IMR-90 (cell line): ENCODE data around the gene LONRF3. TPM values are rescaled to one million over a fixed set of nuclear protein-coding genes. Genes with fewer than 3 reads are reported as not detected.

ENCODE experiments used
- ATAC-seq: fragments of 200-7000 bp; cut with Tn5 transposase; 2 replicates; pipeline ENCODE4 v1.9.1; 2020; ENCODE audit warnings: low read depth, mild to moderate bottlenecking, moderate library complexity
- BruUV-seq: library from RNA; stranded (reverse); fragments of 400-500 nt; replicated peaks from 2 replicates; lab custom pipeline; 2021; lab: Mats Ljungman, UMichigan
- CTCF ChIA-PET: fragments of 300-600 bp; formaldehyde crosslinking; extraction: SDS; loops from one replicate; lab custom pipeline; 2021; ENCODE audit warnings: antibody characterized with exemption; lab: Yijun Ruan, JAX
- POLR2A ChIA-PET: fragments of 300-600 bp; sonication (Branson Sonifier 250); formaldehyde crosslinking; loops from one replicate; lab custom pipeline; 2022; ENCODE audit warnings: antibody characterized with exemption; ENCODE audit not compliant: unreplicated experiment; lab: Charles Lee
- DNase-seq: peaks from one replicate; pipeline ENCODE4 v3.0.0; 2013
- H2AFZ ChIP-seq: replicated peaks from 2 replicates; pipeline ENCODE3; 2013; ENCODE audit warnings: low read length, mild to moderate bottlenecking; ENCODE audit not compliant: poor library complexity
- H2AK5ac ChIP-seq: 2 replicates; pipeline ENCODE4 v1.6.1; 2013; ENCODE audit warnings: low read depth, low read length, inconsistent platforms
- H2AK9ac ChIP-seq: replicated peaks from 2 replicates; pipeline ENCODE3; 2013; ENCODE audit warnings: mild to moderate bottlenecking, low read depth, low read length, moderate library complexity; ENCODE audit not compliant: poor library complexity
- H2BK120ac ChIP-seq: 2 replicates; pipeline ENCODE4 v1.6.1; 2013; ENCODE audit warnings: low read depth, low read length, inconsistent platforms
- H2BK15ac ChIP-seq: 3 replicates; pipeline ENCODE4 v1.6.1; 2013; ENCODE audit warnings: low read depth, low read length, inconsistent platforms
- H2BK20ac ChIP-seq: 2 replicates; pipeline ENCODE4 v1.6.1; 2013; ENCODE audit warnings: low read depth, mild to moderate bottlenecking, inconsistent platforms, low read length, moderate library complexity
- H2BK5ac ChIP-seq: 2 replicates; pipeline ENCODE4 v1.6.1; 2013; ENCODE audit warnings: mild to moderate bottlenecking, low read depth, low read length, inconsistent platforms; ENCODE audit not compliant: poor library complexity, severe bottlenecking
- H3K14ac ChIP-seq: replicated peaks from 2 replicates; pipeline ENCODE4 v1.6.1; 2013; ENCODE audit warnings: low read depth, low read length, inconsistent platforms
- H3K18ac ChIP-seq: 2 replicates; pipeline ENCODE4 v1.6.1; 2013; ENCODE audit warnings: low read depth, low read length, control low read depth
- H3K23ac ChIP-seq: 2 replicates; pipeline ENCODE4 v1.6.1; 2013; ENCODE audit warnings: low read depth, low read length, inconsistent platforms
- H3K27ac ChIP-seq: 2 replicates; pipeline ENCODE4 v1.5.1; 2013; ENCODE audit warnings: mild to moderate bottlenecking, control low read depth, low read length; ENCODE audit not compliant: insufficient read depth
- H3K27me3 ChIP-seq: 2 replicates; pipeline ENCODE4 v1.6.1; 2013; ENCODE audit warnings: low read length; ENCODE audit not compliant: control insufficient read depth, insufficient read depth
- H3K36me3 ChIP-seq: 2 replicates; pipeline ENCODE4 v1.6.1; 2013; ENCODE audit warnings: low read length, mixed read lengths; ENCODE audit not compliant: control insufficient read depth, insufficient read depth
- H3K4ac ChIP-seq: 2 replicates; pipeline ENCODE4 v1.6.1; 2013; ENCODE audit warnings: low read depth, low read length, inconsistent platforms
- H3K4me1 ChIP-seq: 2 replicates; pipeline ENCODE4 v1.6.1; 2013; ENCODE audit warnings: low read length, mixed read lengths; ENCODE audit not compliant: control insufficient read depth, insufficient read depth
- H3K4me2 ChIP-seq: 2 replicates; pipeline ENCODE4 v1.6.1; 2013; ENCODE audit warnings: low read depth, mild to moderate bottlenecking, control low read depth, low read length, moderate library complexity
- H3K4me3 ChIP-seq: 2 replicates; pipeline ENCODE4 v1.5.1; 2013; ENCODE audit warnings: low read depth, mild to moderate bottlenecking, control low read depth, low read length, moderate library complexity; ENCODE audit not compliant: insufficient read depth
- H3K56ac ChIP-seq: 2 replicates; pipeline ENCODE4 v1.6.1; 2013; ENCODE audit warnings: low read length, inconsistent platforms; ENCODE audit not compliant: insufficient read depth; ENCODE audit errors: extremely low read depth
- H3K79me1 ChIP-seq, 2 experiments: 2 replicates each; pipeline ENCODE4 v1.6.1; 2013; ENCODE audit warnings: low read length in 2 of 2, inconsistent platforms in 1 of 2, low read depth in 1 of 2
- H3K9ac ChIP-seq: 2 replicates; pipeline ENCODE4 v1.6.1; 2013; ENCODE audit warnings: low read depth, low read length, control low read depth
- H3K9me1 ChIP-seq: 2 replicates; pipeline ENCODE4 v1.6.1; 2013; ENCODE audit warnings: low read length, inconsistent platforms; ENCODE audit not compliant: insufficient read depth
- H3K9me3 ChIP-seq: 2 replicates; pipeline ENCODE4 v1.6.1; 2013; ENCODE audit warnings: low read length; ENCODE audit not compliant: control insufficient read depth, insufficient read depth
- H4K20me1 ChIP-seq: 2 replicates; pipeline ENCODE4 v1.6.1; 2013; ENCODE audit warnings: low read length, inconsistent platforms; ENCODE audit not compliant: insufficient read depth
- H4K5ac ChIP-seq: 2 replicates; pipeline ENCODE4 v1.6.1; 2013; ENCODE audit warnings: mild to moderate bottlenecking, low read depth, low read length, control low read depth
- H4K8ac ChIP-seq, 2 experiments: 2 replicates each; pipeline ENCODE4 v1.6.1; 2013; ENCODE audit warnings: low read depth in 2 of 2, low read length in 2 of 2, control low read depth in 1 of 2, inconsistent platforms in 1 of 2
- H4K91ac ChIP-seq: 2 replicates; pipeline ENCODE4 v1.6.1; 2013; ENCODE audit warnings: low read depth, low read length, inconsistent platforms; ENCODE audit not compliant: insufficient read depth
- BHLHE40 ChIP-seq: fragments of 150-350 bp; IDR thresholded peaks from 2 replicates; pipeline ENCODE4 v1.6.1; 2016; ENCODE audit warnings: mild to moderate bottlenecking, low read depth, low read length
- CHD1 ChIP-seq: IDR thresholded peaks from 2 replicates; pipeline ENCODE4 v1.6.1; 2012; ENCODE audit warnings: low read depth, low read length, improper control_type of control experiment
- FOS ChIP-seq: fragments of 150-350 bp; IDR thresholded peaks from 2 replicates; pipeline ENCODE4 v1.6.1; 2016; ENCODE audit warnings: low read depth, low read length
- POLR2A ChIP-seq: IDR thresholded peaks from 2 replicates; pipeline ENCODE4 v1.6.1; 2012; ENCODE audit warnings: mild to moderate bottlenecking, low read depth, low read length
- RCOR1 ChIP-seq: IDR thresholded peaks from 2 replicates; pipeline ENCODE4 v1.6.1; 2012; ENCODE audit warnings: mild to moderate bottlenecking, low read length, improper control_type of control experiment; ENCODE audit not compliant: insufficient replicate concordance
- RFX5 ChIP-seq: IDR thresholded peaks from 2 replicates; pipeline ENCODE4 v1.8.0; 2012; ENCODE audit warnings: low read depth, mild to moderate bottlenecking, low read length, moderate library complexity
- WGBS, 2 experiments: methylation state at CpG; one replicate each; pipeline versions ENCODE4 v1.1.5 to v1.1.7; 2013; ENCODE audit warnings: missing lambda C conversion rate in 2 of 2; ENCODE audit not compliant: insufficient read length in 1 of 2; ENCODE audit errors: extremely low coverage in 2 of 2; 5-methylcytosine and 5-hydroxymethylcytosine counted together
- dilution Hi-C: fragments of 300-500 bp; cut with HindIII; formaldehyde crosslinking; loops from one replicate; pipeline ENCODE4 v1.14.3; 2018; ENCODE audit warnings: low sequenced_read_pairs; ENCODE audit not compliant: unreplicated experiment
- in situ Hi-C: fragments of 300-500 bp; cut with MboI; formaldehyde crosslinking; loops from 3 replicates; pipeline ENCODE4 v1.14.3; 2019; ENCODE audit warnings: low sequenced_read_pairs, inconsistent platforms, mixed read lengths
- intact Hi-C: fragments of 100-400 bp; cut with micrococcal nuclease; formaldehyde crosslinking; loops from 2 replicates; pipeline ENCODE4 v1.10.0; 2022
- polyA plus RNA-seq, 3 experiments: library from polyadenylated mRNA; depleted of rRNA; stranded (reverse); fragments of >200 nt; gene quantifications; 2 replicates each; pipeline ENCODE4 v1.2.3, GENCODE V29; 2012; ENCODE audit warnings: low replicate concordance in 1 of 3
- total RNA-seq: library from RNA; depleted of rRNA; stranded (reverse); fragments of >200 nt; gene quantifications from 2 replicates; pipeline ENCODE4 v1.2.3, GENCODE V29; 2012
- TF ChIP-seq, protein P1 (sequence below): conservative IDR thresholded peaks from 2 replicates; pipeline ENCODE4 v1.5.1; 2012; ENCODE audit warnings: mild to moderate bottlenecking, low read depth, low read length, improper control_type of control experiment
- TF ChIP-seq, protein P2 (sequence below): fragments of 150-350 bp; IDR thresholded peaks from 2 replicates; pipeline ENCODE4 v1.6.1; 2016; ENCODE audit warnings: low read depth, mild to moderate bottlenecking, low read length, moderate library complexity, borderline replicate concordance
- TF ChIP-seq, protein P3 (sequence below): fragments of 150-350 bp; IDR thresholded peaks from 2 replicates; pipeline ENCODE4 v1.6.1; 2017; ENCODE audit warnings: mild to moderate bottlenecking, antibody characterized with exemption, low read length, low read depth

LONRF3 gene
- total and polyA plus RNA-seq, 2 of the 4 experiments (the other 2 are of a cell fraction): not detected

DNA sequence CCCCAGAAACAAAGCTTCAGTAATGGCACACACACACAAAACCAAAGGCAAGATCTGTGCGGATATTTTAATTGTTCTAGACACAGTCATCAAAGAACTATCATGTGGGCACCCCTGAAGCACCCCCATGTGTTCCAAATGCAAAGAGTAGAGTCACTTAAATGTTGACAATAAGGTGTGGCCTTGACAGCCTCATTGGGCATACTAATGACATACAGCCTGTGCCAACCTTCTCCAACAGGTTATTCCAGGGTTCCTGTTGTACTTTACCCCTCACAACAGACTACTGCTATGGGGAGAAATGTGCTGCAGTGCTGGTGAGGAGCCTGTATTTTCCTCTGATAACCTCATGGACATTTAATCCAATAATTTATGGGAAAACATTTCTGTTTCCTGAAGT is 68.6 kb downstream of the LONRF3 start:
- Histone ChIP-seq H4K8ac (no peak overlapping the region), H4K20me1 (no peaks in the 10 kb centered on the region), H3K14ac (no peak overlapping the region), H3K79me1 (no peaks in the 10 kb centered on the region), H3K9me1 (peaks cover 3% of the 10 kb centered on the region; the same call in 1 of the 2 replicates), H3K9ac (no peak overlapping the region), H3K27ac (no peak overlapping the region), H3K56ac (no peak overlapping the region), H2AK5ac (no peak overlapping the region), H4K5ac (no peak overlapping the region), H4K91ac (no peak overlapping the region), H3K23ac (no peak overlapping the region), H3K4me3 (no peak overlapping the region), H2BK120ac (no peak overlapping the region), H2AK9ac (no peak overlapping the region), H2BK15ac (no peak overlapping the region), H3K18ac (no peak overlapping the region), H3K4me2 (no peak overlapping the region), H3K36me3 (no peaks in the 10 kb centered on the region), H2BK20ac (no peak overlapping the region), H2BK5ac (no peak overlapping the region), H3K4ac (no peak overlapping the region), H3K4me1 (peaks cover 3% of the 10 kb centered on the region; the same call in 1 of the 2 replicates), H2AFZ (no peak overlapping the region), H3K9me3 (no peaks in the 10 kb centered on the region), H3K27me3 (no peaks in the 10 kb centered on the region)
- ChIA-PET CTCF (no interaction called here), POLR2A (no interaction called here)
- no peak for TF ChIP-seq FOS
- TF ChIP-seq CHD1: no peak
- TF ChIP-seq, protein P1, sequence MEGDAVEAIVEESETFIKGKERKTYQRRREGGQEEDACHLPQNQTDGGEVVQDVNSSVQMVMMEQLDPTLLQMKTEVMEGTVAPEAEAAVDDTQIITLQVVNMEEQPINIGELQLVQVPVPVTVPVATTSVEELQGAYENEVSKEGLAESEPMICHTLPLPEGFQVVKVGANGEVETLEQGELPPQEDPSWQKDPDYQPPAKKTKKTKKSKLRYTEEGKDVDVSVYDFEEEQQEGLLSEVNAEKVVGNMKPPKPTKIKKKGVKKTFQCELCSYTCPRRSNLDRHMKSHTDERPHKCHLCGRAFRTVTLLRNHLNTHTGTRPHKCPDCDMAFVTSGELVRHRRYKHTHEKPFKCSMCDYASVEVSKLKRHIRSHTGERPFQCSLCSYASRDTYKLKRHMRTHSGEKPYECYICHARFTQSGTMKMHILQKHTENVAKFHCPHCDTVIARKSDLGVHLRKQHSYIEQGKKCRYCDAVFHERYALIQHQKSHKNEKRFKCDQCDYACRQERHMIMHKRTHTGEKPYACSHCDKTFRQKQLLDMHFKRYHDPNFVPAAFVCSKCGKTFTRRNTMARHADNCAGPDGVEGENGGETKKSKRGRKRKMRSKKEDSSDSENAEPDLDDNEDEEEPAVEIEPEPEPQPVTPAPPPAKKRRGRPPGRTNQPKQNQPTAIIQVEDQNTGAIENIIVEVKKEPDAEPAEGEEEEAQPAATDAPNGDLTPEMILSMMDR: no peak
- no peak for TF ChIP-seq RFX5
- no peak for TF ChIP-seq BHLHE40
- TF ChIP-seq POLR2A: no peak
- TF ChIP-seq, protein P2, sequence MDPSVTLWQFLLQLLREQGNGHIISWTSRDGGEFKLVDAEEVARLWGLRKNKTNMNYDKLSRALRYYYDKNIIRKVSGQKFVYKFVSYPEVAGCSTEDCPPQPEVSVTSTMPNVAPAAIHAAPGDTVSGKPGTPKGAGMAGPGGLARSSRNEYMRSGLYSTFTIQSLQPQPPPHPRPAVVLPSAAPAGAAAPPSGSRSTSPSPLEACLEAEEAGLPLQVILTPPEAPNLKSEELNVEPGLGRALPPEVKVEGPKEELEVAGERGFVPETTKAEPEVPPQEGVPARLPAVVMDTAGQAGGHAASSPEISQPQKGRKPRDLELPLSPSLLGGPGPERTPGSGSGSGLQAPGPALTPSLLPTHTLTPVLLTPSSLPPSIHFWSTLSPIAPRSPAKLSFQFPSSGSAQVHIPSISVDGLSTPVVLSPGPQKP: no peak
- TF ChIP-seq, protein P3, sequence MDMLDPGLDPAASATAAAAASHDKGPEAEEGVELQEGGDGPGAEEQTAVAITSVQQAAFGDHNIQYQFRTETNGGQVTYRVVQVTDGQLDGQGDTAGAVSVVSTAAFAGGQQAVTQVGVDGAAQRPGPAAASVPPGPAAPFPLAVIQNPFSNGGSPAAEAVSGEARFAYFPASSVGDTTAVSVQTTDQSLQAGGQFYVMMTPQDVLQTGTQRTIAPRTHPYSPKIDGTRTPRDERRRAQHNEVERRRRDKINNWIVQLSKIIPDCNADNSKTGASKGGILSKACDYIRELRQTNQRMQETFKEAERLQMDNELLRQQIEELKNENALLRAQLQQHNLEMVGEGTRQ: no peak
- no peak for TF ChIP-seq RCOR1
- DNase-seq (no peak), ATAC-seq (no peak)
- dilution Hi-C loops: no loop called here
- in situ Hi-C loops: no loop called here
- intact Hi-C loops: no loop called here
- no CpG with 5 or more reads among the region's 1 CpG for WGBS, 2 experiments
- no TSS peak for BruUV-seq
